Stomach (tissue), 4 donors: ENCODE data around the gene PDSS2.

Experiments
- CTCF ChIP-seq, 7 experiments: fragments of 450-650 bp in 4 of 7; fragments of 200-600 bp in 3 of 7; sonication (generic) in 3 of 7; IDR thresholded peaks; one replicate each; pipeline ENCODE4 v1.5.1; 2016 to 2019; ENCODE audit warnings: antibody characterized with exemption in 7 of 7, control low read depth in 2 of 7, mild to moderate bottlenecking in 1 of 7
- POLR2AphosphoS5 ChIP-seq, 3 donors: sonication (generic); formaldehyde crosslinking; IDR thresholded peaks; one replicate each; pipeline ENCODE4 v1.6.1; 2016; ENCODE audit warnings: antibody characterized with exemption in 3 of 3

- no peak for TF ChIP-seq CTCF (IDR thresholded peaks at IDR 0.05)
- TF ChIP-seq POLR2AphosphoS5 (IDR thresholded peaks at IDR 0.05), result no peak
These were observed 230.6 kb downstream of the PDSS2 start for GRCh38 chr6:107228754-107229153.
